RWPE1 (cell line): ENCODE data around the gene CDK1.

Source experiments
- CTCF ChIA-PET: fragments of 350-600 bp; sonication (Branson Sonifier 250); formaldehyde crosslinking; extraction: SDS; loops from one replicate; lab custom pipeline; 2021; lab: Yijun Ruan, JAX
- POLR2A ChIA-PET: fragments of 400-600 bp; formaldehyde crosslinking; extraction: SDS; loops from one replicate; lab custom pipeline; 2020; ENCODE audit warnings: antibody characterized with exemption; ENCODE audit not compliant: low non-redundant PET; lab: Yijun Ruan, JAX
- DNase-seq: peaks from one replicate; pipeline ENCODE4 v3.0.0; 2012; ENCODE audit warnings: low spot score
- H3K27ac ChIP-seq: fragments of 450-650 bp; 2 replicates; pipeline ENCODE4 v1.5.1; 2017
- TF ChIP-seq, protein P1 (sequence below): fragments of 450-650 bp; conservative IDR thresholded peaks from 2 replicates; pipeline ENCODE4 v1.5.1; 2017; ENCODE audit warnings: low read depth, mild to moderate bottlenecking

CDK1 gene

DNA sequence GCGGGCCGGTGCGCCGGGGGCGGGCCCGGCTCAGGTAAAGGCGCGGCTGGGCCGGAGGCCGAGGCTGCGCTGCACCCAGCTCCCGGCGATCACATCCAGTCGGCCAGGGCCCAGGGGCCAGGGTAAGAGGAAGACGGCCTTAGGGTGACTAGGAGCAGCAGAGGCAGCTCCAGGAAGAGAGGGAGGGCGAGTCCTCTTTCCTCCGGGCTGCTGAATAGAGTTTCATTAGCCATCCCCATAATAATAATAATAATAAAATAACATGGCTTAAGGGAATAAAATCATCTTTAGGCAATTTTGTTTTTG is 44.8 kb upstream of the CDK1 start:
- H3K27ac ChIP-seq, result no peak overlapping the region
- POLR2A ChIA-PET, result no interaction called here
- DNase-seq, result peak; percentile 77
- CTCF ChIA-PET, result interaction anchor here (0.5 to 0.9 kb wide), 4 partner anchors 32 to 292 kb away, joined by 3 to 4 read pairs (median 3); no protein-coding TSS in a partner anchor
- TF ChIP-seq, protein P1, sequence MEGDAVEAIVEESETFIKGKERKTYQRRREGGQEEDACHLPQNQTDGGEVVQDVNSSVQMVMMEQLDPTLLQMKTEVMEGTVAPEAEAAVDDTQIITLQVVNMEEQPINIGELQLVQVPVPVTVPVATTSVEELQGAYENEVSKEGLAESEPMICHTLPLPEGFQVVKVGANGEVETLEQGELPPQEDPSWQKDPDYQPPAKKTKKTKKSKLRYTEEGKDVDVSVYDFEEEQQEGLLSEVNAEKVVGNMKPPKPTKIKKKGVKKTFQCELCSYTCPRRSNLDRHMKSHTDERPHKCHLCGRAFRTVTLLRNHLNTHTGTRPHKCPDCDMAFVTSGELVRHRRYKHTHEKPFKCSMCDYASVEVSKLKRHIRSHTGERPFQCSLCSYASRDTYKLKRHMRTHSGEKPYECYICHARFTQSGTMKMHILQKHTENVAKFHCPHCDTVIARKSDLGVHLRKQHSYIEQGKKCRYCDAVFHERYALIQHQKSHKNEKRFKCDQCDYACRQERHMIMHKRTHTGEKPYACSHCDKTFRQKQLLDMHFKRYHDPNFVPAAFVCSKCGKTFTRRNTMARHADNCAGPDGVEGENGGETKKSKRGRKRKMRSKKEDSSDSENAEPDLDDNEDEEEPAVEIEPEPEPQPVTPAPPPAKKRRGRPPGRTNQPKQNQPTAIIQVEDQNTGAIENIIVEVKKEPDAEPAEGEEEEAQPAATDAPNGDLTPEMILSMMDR, result peak; percentile 27; the same call in 1 of the 2 replicates

DNA sequence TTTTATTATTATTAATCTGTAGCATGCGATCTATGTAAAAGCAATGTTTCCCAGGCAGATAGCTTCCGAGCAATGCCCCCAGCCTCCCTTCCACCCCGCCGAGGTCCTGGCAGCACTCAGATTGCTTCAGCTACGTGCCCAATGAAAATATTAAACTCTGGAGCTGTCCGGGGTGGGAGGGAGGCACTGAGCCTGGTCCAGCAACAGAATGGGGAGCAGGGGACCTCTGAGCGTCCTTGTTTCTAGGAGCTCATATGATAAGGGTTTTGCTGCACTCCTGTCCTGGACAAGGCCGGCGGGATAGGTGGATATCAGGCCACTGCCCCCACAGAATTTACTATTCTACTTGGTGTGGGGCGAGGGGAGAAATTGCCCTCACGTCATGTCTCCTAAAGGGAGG is 44.5 kb upstream of the CDK1 start:
- no peak for DNase-seq
- no peak overlapping the region for H3K27ac ChIP-seq
- POLR2A ChIA-PET, result no interaction called here
- TF ChIP-seq, protein P1, result no peak
- CTCF ChIA-PET, result interaction anchor here (0.5 to 0.9 kb wide), 2 partner anchors 32 to 292 kb away, joined by 3 to 4 read pairs; no protein-coding TSS in a partner anchor

DNA sequence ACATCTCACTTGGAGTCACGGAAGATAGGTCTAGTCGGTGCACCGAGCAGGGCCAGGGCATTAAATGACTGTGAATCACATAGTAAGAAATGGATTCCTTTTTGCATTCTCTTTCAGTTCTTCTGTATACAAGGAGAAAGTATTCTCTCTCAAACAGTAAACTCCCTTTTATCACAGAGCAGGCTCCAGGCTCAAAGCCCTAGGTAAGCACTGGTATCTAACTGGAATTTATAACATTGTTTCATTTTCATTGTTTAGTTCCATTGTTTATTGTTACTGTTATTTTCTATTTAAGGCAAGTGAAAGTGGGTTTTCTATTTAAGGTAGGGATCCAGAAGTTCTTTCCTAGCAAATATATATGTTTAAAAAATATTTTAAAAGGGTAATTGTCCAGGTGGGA is 44.1 kb upstream of the CDK1 start:
- CTCF ChIA-PET, result interaction anchor here (0.9 kb wide), 1 partner anchor 31 kb away, joined by 4 read pairs; no protein-coding TSS in a partner anchor

DNA sequence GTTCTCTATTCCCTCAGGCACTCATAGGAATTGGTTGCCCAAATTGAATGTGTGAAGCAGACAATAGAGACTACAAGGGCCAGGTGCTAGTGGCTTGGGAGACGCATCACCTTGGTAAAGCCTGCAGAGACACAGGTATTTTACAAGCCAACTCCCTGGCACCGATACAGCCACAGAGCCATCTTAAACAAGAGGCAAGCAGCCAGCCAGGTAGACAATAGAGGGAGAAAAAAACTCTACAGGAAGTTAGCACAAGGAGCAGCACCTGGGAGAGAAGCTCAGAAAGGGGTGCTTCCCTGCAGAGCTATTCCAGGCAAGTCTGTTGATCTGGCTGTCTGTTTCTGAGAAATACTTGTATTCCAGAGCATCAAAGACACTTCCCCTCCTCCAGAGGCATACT is 43.0 kb upstream of the CDK1 start:
- CTCF ChIA-PET, result interaction anchor here (0.6 to 1.3 kb wide), 2 partner anchors 34 to 536 kb away, joined by 3 to 4 read pairs; no protein-coding TSS in a partner anchor
- TF ChIP-seq, protein P1, result no peak
- POLR2A ChIA-PET, result no interaction called here
- no peak overlapping the region for H3K27ac ChIP-seq
- no peak for DNase-seq

More for the DNA sequence above, 44.1 kb upstream of the CDK1 start:
- TF ChIP-seq, protein P1, result no peak
- POLR2A ChIA-PET, result no interaction called here
- no peak for DNase-seq
- H3K27ac ChIP-seq, result no peak overlapping the region

DNA sequence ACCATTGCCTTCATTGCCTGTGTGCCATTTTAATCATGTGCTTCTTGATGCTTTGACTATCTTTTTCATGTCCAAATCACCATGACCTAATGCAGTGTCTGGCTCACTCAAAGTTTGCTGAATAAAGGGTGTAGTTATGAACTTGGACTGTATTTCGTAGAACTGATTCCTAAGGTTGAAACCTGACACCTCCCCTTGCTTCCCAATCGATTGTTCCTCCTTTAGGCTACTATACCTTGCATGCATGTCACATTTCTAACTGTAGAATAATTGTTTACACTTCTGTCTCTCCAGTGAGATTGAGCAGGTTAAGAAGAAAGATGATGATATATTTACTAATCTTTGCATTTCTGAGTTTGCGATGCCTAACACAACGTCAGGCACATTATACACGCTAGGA is 41.0 kb upstream of the CDK1 start:
- TF ChIP-seq, protein P1, result no peak
- H3K27ac ChIP-seq, result no peak overlapping the region
- no peak for DNase-seq
- ChIA-PET POLR2A (no interaction called here), CTCF (no interaction called here)

DNA sequence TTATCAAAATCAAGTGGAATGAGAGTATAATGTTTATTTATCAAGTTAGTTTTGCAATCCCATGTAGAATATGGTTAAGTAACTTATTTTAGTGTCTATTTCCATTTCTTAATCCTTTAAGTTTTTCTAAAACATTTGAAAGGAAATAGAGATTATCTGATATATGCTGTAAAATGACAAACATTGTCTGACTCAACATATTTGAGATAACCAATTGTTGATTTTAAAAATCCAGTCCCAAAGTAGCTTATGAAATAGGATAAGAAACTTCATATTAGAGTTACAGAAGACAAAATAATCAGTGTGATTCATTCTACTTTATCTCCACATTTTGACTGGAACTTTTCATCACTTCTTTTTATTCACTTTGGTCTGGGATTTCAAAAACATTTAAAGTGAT is 38.7 kb upstream of the CDK1 start:
- TF ChIP-seq, protein P1, result no peak
- H3K27ac ChIP-seq, result no peak overlapping the region
- DNase-seq, result no peak
- POLR2A ChIA-PET, result no interaction called here
- CTCF ChIA-PET, result no interaction called here

DNA sequence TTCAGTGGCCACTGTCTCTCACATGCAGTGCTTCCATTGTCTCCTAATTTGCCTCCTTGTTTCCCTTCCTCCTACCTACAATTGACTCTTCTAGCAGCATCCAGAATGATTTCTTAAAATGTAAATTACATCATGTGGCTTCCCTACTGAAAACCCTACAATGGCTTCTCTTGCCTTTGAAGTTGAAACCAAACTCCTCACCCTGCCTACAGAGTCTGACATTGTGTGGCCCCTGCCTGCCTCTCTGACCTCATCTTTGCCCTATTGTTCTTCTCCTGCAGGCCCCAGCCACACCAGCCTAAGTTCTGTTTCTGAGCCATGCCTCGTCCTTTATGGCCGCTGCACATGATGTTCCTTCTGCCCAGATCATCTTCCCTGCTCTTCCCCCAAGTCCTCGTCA is 35.8 kb upstream of the CDK1 start:
- no peak overlapping the region for H3K27ac ChIP-seq
- POLR2A ChIA-PET, result no interaction called here
- DNase-seq, result no peak
- TF ChIP-seq, protein P1, result no peak
- CTCF ChIA-PET, result no interaction called here
